GM10266 (cell line): ENCODE data around the gene RUNX2.

Source experiments
- DNase-seq: peaks from one replicate; pipeline ENCODE4 v3.0.0; 2012; ENCODE audit errors: extremely low spot score
- TF ChIP-seq, protein P1 (sequence below): IDR thresholded peaks from 2 replicates; pipeline ENCODE4 v1.5.1; 2012; ENCODE audit warnings: mild to moderate bottlenecking, low read depth; ENCODE audit not compliant: control insufficient read depth, insufficient read depth; ENCODE audit errors: missing control alignments

The RUNX2 gene

DNA sequence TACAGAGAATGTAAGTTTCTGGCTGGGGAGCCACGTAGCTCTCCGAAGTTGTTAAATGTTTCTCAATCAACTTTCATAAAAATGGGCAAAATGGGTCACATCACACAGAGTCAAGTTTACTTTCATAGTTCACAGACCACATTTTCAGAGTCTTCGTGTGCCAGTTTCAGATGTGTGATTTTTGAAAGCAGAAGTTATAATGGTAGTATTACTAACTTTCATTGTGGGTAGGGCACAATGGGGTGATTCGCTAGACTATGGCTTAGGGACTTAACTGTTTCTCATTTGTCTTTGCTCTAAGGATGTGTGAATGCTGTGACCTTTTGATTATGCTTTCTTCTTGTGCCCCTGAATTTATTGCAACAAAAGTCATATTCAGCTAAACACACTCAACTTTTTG, 158.6 kb downstream of the RUNX2 start:
- no peak for DNase-seq
- TF ChIP-seq, protein P1, sequence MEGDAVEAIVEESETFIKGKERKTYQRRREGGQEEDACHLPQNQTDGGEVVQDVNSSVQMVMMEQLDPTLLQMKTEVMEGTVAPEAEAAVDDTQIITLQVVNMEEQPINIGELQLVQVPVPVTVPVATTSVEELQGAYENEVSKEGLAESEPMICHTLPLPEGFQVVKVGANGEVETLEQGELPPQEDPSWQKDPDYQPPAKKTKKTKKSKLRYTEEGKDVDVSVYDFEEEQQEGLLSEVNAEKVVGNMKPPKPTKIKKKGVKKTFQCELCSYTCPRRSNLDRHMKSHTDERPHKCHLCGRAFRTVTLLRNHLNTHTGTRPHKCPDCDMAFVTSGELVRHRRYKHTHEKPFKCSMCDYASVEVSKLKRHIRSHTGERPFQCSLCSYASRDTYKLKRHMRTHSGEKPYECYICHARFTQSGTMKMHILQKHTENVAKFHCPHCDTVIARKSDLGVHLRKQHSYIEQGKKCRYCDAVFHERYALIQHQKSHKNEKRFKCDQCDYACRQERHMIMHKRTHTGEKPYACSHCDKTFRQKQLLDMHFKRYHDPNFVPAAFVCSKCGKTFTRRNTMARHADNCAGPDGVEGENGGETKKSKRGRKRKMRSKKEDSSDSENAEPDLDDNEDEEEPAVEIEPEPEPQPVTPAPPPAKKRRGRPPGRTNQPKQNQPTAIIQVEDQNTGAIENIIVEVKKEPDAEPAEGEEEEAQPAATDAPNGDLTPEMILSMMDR = no peak

DNA sequence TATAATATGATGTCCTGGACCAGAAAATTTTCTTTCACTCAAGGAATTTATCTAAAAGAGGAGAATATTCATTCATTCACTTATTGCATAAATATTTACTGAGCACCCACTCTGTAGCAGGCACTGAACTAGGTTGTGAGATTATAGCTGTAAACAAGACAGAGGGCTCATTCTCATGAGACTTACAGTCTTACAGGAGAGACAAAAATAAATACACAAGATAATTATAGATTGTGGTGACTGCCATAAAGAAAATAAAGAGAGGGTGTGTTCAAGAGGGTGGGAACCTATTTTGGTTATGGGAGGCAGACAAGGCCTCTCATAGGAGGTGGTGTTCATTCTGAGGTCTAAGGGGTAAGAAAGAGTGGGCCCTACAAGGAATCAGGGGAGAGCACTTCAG, 159.5 kb downstream of the RUNX2 start:
- TF ChIP-seq, protein P1 = no peak
- DNase-seq = no peak

DNA sequence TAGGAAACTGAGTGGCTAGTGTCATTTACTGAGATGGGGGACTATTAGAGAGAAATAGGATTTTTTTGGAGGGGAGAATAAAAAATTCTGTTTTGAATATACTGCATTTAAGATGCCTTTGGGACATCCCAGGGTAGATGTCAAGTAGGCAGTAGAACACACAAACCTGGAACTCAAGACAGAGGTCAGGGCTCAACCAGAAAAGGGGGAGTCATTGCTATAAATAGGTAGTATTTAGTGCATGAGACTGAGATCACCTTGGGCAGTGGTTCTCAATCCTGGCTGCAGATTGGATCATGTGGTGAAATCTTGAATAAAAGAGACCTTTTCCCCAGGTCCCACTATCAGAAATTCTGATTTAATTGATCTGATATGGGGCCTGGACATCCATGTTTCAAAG, 160.1 kb downstream of the RUNX2 start:
- TF ChIP-seq, protein P1 = no peak
- DNase-seq = no peak

DNA sequence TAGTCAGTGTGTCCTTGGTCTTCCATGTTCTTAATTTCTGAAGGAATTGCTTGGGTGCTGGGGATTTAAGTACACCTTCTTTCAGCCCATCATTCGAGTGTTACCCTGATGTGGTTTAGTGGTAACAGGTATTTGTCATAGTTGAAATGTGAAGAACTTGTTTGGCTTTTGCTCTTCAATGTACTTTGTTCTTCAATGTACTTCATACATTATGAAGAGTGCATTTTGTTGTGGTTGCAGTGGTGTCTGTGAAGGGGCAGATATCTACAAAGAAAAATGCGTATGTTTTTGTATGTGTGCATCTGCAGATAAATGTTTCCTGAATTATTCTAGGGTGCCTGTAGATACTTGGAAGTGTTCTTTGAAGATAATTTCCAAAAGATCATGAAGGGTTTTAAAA, 160.8 kb downstream of the RUNX2 start:
- DNase-seq = no peak
- TF ChIP-seq, protein P1 = no peak

DNA sequence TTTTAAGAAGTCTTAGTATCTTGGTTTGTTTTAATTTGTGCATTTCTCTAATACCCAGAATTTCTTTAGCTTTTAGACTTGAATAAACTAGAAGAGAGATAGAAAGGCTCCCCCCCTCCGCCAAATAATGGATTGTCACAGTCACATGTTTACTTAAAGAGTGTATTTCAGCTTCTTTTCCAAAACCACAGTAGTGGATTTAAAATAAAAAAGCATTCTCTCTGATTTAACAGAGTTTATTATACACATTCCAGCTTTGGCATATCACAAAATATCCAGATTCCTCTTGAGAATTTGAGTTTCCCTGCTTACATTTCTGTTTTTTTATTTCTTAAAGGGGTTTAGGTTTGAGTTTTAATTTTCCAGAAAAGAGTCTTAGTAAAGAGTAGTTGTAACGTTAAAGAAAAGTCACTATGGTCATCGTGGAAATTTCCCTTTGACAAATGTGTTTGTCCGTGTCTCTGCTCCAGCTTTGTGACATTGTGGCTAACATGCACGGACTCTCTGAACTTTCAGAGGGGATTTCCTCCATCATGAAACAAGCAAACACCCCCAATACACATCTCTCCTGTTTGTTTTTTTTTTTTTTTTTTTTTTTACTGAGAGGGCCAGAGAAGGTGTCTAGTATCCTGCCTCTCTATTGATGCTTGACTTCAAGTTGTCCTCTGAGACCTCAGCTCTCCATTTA, 163.1 kb downstream of the RUNX2 start:
- TF ChIP-seq, protein P1 = no peak
- DNase-seq = no peak

DNA sequence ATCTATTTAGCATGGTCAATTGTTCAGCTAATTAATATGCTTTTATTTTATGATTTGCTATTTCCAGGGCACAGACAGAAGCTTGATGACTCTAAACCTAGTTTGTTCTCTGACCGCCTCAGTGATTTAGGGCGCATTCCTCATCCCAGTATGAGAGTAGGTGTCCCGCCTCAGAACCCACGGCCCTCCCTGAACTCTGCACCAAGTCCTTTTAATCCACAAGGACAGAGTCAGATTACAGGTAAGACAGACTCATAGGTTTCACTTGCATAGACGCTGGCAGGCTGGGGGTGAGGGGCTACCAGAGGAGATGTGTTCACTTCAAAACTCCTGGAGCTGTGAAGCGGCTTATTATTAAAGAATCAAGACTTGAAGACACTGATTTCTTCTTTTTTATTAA, 163.7 kb downstream of the RUNX2 start:
- no peak for DNase-seq
- TF ChIP-seq, protein P1 = no peak

DNA sequence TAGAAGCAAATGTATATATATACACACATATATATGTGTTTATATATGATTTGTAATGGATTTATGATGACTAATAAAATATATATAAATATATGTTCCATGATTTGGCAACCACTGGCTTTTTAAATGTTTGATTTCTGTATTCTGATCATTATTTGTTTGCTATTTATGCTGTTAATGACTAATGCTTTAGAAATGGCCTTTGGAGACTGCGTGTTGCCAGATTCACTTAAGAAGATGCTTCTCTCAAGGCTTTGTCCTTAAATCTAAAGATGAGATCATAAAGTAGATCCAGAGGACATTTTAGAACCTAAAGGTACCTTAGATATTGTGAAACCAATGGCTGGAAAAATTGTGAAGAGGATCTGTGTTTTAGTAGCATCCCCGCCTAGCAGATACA, 165.6 kb downstream of the RUNX2 start:
- DNase-seq = no peak
- TF ChIP-seq, protein P1 = no peak
